PC-3 (cell line): ENCODE measurements around the gene PIAS1.
"Not testable (repeated sequence)": the region's sequence is repeated elsewhere in the genome, so short reads cannot be mapped to it uniquely, and the experiment has no call there.

Source experiments
- EZH2 ChIP-seq: fragments of 300-600 bp; sonication (generic); IDR thresholded peaks from one replicate; pipeline ENCODE4 v1.6.1; 2017; ENCODE audit warnings: antibody characterized with exemption, mild to moderate bottlenecking, low read length; ENCODE audit not compliant: unreplicated experiment
- EZH2phosphoT487 ChIP-seq: fragments of 300-600 bp; sonication (generic); IDR thresholded peaks from 2 replicates; pipeline ENCODE4 v1.6.1; 2018; ENCODE audit warnings: mild to moderate bottlenecking, antibody characterized with exemption, low read length, borderline replicate concordance
- TF ChIP-seq, protein P1 (sequence below): fragments of 300-600 bp; sonication (generic); conservative IDR thresholded peaks from 2 replicates; pipeline ENCODE4 v1.5.1; 2017; ENCODE audit warnings: antibody characterized with exemption, low read depth, mild to moderate bottlenecking, low read length

DNA sequence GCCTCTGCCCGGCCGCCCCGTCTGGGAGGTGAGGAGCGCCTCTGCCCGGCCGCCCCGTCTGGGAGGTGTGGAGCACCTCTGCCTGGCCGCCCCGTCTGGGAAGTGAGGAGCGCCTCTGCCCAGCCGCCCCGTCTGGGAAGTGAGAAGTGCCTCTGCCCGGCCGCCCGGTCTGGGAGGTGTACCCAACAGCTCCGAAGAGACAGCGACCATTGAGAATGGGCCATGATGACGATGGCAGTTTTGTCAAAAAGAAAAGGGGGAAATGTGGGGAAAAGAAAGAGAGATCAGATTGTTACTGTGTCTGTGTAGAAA, 168.3 kb downstream of the PIAS1 start:
- not testable (repeated sequence) for TF ChIP-seq EZH2, EZH2phosphoT487
- TF ChIP-seq, protein P1, sequence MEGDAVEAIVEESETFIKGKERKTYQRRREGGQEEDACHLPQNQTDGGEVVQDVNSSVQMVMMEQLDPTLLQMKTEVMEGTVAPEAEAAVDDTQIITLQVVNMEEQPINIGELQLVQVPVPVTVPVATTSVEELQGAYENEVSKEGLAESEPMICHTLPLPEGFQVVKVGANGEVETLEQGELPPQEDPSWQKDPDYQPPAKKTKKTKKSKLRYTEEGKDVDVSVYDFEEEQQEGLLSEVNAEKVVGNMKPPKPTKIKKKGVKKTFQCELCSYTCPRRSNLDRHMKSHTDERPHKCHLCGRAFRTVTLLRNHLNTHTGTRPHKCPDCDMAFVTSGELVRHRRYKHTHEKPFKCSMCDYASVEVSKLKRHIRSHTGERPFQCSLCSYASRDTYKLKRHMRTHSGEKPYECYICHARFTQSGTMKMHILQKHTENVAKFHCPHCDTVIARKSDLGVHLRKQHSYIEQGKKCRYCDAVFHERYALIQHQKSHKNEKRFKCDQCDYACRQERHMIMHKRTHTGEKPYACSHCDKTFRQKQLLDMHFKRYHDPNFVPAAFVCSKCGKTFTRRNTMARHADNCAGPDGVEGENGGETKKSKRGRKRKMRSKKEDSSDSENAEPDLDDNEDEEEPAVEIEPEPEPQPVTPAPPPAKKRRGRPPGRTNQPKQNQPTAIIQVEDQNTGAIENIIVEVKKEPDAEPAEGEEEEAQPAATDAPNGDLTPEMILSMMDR = not testable (repeated sequence)
